SH-SY5Y (cell line): ENCODE measurements around the gene TASP1.

ENCODE experiments used
- GATA2 ChIP-seq: IDR thresholded peaks from 2 replicates; pipeline ENCODE4 v1.6.1; 2011; ENCODE audit warnings: mild to moderate bottlenecking, low read depth, low read length
- GATA3 ChIP-seq: IDR thresholded peaks from 2 replicates; pipeline ENCODE4 v1.6.1; 2011; ENCODE audit warnings: low read depth, mild to moderate bottlenecking, low read length, moderate library complexity

The TASP1 gene

DNA sequence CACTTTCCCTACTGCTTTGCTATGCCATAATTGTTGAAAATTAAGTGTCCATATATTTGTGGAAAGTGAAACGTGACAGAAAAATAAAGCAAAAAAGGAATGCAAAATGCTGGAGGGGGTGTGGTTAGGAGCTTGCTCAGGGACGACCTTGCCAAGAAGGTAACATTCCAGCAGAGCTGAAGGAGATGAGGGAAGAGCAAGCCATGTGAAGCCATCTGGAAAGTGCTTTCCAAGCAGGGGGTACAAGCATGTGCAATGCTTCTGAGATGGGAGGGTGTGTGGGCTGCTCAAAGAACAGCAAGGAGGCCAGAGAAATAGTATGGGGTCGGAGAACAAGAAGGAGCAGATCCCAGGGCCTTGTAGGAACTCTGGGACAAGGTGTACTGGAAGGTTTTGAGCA, 255.9 kb downstream of the TASP1 start:
- TF ChIP-seq GATA3 (no peak), GATA2 (no peak)

DNA sequence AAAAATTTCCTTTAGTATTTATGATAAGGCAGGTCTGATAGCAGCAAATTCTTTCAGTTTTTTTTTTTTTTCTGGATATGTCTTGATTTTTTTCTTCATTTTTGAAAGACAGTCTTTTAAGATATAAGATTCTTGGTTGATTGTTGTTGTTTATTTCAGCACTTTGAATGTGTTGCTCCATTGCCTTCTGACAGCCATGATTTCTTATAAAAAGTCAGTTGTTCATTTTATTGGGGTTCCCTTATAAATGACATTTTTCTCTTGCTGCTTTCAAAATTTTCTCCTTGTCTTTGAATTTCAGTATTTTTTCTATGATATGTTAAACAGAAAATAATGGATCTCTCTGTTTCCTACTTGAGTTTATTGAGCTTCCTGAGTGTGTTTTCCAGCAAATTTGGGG, 265.3 kb downstream of the TASP1 start:
- TF ChIP-seq GATA2: no peak
- TF ChIP-seq GATA3: no peak

DNA sequence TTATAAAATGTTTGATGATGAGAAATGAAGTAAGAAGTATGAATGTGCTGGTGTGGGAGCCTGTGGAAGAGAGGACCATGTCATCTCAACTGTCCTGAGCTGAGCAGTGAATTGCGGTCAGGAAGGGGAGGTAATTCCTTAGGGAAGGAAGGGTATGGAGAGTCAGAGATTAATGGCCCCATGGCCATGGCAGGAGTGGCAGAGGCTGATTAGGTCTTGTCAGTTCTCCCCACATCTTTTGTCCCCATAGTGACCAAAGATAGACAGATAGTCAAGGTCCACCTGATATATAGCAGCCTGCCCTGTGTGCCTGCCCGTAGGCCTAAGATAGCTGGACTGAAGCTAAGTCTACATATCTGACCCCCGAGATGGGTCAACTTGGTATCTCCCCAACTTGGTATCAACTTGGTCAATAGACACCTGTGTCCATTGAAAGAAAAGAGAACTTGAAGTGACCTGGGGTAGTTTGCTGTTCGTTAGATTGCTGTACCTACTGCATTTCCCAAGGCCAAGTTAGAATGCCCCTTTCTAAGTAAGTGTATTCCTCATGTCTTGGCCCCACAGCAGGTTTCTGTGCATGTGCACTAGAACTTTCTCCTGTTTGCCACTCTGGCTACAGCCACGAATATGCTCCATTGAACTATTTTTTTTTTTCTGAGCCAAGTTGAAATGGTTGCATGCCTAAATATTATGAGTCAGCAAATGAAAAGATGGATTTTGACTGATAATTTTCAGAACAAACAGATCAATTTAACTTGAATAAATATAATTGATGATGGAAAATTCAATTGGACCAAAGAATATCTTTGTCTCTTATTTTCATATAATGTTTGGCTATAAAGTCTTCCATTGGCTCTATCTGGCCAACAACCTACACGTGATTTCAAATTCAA, 274.2 kb downstream of the TASP1 start:
- TF ChIP-seq GATA2: no peak
- no peak for TF ChIP-seq GATA3

DNA sequence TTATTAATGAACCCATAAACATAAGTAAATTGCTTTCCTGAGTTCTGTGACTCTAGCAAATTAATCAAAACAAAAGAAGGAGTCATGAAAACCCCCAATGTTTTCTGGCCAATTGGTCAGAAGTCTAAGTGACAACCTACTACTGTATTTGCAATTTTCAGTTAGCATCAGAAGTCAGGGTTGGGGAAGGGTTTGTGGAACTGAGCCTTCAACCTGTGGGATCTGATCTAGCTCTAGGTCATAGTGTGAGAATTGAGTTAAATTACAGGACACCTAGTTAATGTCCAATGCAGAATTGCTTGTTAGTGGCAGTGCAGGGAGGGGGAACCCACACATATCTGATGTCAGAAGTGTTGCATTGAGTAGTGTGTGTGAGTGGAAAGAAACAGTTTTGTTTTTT, 275.3 kb downstream of the TASP1 start:
- TF ChIP-seq GATA2 (no peak), GATA3 (no peak)

DNA sequence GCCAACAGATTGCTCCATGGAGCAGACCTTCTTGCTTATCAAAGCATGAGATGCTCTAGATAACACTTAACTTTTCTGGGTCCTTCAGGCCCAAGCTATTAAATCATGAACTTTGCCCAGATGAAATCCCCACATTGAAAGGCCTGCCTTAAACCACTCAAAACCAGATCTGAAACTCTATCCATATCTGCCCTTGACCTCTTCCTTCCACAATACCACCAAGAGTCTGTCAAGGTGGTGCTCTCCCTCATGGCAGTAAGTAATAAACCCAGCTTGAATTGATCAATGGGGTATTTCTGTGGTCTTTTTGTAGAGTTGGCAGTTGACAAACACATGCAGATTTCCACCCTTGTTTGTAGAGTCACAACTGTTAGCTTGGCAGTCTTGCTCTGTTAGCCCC, 282.1 kb downstream of the TASP1 start:
- no peak for TF ChIP-seq GATA2
- no peak for TF ChIP-seq GATA3

DNA sequence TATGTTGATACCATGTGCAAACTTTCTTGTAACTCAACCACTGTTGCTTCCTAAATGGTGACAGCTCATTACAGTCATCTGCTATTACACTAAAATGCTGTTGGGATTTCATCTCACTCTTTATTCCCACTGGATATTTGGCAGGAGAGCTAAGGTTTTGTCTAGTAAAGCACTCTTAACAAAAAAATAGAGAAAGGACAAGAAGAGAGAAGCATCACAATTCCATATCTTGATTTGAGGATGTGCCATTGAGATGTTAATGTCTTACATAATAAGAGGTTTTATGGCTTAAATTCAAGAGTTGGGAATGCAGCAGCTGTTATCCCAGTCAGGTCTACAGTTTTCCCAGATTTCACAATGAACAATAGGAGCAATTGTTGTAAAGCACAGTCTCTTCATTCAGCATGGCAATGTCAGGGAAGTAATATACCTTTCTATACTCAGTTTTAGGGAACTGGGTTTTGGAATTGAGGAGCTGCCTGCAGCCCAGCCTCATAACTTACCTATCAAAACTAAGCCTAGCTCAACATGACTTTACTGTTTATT, 282.7 kb downstream of the TASP1 start:
- TF ChIP-seq GATA3 (no peak), GATA2 (no peak)

DNA sequence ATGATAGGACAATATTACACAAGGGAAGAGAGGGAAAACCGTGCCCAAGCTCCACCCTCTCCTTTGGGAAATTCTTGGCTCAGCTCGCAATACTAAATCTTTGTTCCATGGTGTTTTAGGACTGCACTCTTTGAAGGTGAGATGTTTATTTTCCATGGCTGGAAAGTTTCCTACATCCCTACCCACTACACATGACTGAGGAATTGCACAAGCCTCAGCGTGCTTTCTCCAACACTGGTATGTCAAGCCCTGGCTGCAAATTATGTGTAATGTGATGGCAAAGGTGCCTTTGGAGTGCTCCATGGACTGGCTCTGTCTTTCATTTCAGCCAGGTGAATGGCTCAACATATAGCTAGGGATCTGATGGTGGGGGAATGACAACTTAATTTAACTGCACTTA, 283.3 kb downstream of the TASP1 start:
- TF ChIP-seq GATA3: no peak
- TF ChIP-seq GATA2: no peak

DNA sequence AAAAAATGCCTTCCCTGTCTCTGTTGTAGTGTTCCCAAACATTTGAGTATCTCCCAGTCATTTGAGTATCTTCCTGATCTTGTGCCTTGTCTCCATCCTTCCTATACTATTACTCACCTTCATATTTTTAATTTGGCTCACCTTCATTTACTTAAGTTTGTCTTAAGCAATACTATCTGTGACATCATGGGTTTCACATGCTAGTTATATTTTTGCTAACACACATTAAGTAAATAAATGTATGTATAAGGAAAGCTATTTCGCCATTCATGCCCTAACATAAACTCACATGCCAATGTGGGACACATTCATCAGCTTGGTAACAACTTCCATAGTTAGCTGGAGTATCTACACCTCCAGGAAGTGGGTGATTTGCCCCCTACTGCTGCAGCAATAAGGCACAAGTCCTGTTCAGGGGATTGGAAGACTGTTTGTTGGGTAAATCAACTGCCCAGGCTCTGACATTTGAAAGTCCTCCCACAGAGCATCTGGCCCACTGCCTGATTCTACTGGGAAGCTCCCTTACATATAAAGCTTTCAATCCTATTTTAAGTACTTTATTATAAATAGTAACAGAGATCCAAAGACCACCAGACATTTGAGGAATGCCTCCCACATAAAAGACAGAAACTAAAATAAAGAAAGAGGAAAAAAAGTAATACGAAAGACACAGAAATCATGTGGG, 285.3 kb downstream of the TASP1 start:
- TF ChIP-seq GATA3 (no peak), GATA2 (no peak)

DNA sequence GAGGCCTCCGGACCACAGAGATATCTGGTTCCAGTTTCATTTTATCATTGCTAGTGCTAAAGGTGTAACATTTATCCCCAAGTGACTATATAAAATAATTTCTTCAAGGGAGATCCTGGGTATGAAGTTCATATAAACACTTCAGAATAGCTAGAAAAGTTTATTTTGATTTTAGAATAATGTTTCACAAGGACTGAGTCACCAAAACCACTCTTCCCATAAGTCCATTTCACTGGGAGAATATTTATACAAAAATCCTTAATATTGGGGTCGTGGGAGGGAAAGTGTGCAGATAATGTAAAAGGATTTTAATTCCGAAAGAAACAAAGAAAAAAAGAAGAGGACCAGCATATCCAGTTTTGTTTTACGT, 289.5 kb downstream of the TASP1 start:
- TF ChIP-seq GATA3: no peak
- no peak for TF ChIP-seq GATA2

DNA sequence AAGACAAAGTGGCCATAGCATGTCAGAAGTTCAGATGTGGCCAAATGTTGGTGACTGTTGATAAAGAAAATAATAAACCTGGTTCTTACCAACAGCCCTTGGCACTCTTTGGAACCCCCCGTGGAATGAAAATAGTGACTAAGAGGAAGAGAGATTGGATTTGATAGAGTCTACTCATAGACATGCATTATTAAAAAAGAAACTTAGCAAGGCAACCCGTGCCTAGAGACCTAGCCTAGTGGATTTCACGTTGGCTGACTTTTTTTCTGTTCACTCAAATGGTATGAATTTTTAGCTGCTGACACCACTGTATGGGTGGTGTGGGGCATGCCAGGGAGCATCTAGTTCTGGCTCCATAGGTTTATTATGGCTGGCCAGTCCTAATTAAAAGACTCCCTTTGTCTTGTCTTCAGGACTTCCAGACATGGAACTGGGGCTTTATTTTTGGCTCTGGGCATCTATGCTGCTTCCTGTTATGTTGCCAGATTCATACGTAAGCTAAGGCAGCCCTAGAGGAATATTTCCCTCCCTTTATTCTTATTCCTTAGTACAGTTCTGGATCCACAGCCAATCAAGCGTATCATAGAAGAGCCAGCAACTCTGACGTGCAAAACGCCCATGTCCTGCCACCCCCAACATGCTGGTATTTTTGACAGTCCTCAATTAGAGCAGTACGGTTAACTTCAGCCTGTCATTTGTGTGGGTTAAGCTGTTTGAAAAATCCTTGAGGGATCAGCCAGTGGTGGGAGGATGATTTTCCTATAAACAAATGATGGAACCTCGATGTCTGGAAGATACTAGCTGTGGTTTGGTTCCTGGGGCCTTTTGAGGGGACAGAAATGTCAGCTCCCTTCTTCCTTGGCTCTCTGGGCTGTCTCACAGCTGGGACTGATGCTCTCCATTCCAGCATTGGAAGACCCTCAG, 290.2 kb downstream of the TASP1 start:
- TF ChIP-seq GATA2 (no peak), GATA3 (no peak)

DNA sequence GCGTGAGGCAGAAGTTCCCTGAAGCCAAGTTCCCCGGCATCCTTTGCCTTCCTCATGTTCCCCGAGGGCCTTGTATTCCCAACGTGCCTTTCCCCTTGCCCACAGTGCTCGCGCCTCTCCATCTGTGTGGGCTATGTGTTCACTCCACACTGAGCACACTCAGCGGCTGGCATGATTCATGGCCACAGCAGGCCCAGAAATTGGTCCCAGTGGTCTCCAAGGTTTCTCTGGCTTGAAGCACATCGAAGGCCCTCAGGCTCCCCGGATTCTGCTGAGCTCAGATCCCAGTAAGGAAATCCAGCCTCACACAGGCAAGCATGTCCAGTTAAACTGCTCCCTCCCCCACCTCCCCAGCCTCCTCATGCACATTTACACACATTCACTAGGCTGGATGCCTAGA, 294.1 kb downstream of the TASP1 start:
- TF ChIP-seq GATA2 (no peak), GATA3 (no peak)

DNA sequence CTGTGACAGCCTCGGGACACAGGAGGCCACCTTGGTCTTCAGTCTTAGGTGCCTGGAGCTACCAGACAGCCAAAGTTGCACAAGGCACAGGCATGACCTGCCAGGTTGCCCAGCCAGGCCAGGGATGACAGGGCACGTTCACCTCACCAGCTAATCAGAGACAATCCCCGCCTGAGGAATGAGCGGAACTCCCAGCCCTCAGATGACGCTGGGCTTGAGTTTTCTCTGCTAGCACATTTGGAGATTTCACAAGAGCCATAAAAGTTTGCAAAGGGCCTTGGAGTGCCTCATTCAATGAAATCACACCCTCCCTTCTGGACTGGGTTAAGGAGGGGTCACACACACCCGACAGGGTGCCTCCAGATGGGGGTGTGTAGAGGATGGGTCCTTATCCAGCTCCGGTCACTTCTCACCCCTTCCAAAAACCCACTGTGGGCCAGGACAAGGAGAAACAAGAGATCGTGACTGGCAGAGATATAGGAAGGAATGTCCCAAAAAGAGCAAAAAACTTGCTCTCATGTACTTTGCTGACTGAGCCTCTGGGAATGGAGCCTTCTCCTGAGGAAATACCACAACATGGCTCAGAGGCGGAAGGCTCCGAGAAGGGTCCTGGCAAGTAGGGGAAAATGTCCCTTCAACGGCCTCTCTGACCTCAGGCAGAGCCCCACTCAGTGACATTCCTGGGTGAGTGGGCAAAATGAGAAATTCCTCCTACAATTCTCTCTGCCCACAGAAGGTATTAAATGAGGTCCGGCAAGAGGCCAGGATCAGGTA, 296.1 kb downstream of the TASP1 start:
- no peak for TF ChIP-seq GATA3
- TF ChIP-seq GATA2: no peak

DNA sequence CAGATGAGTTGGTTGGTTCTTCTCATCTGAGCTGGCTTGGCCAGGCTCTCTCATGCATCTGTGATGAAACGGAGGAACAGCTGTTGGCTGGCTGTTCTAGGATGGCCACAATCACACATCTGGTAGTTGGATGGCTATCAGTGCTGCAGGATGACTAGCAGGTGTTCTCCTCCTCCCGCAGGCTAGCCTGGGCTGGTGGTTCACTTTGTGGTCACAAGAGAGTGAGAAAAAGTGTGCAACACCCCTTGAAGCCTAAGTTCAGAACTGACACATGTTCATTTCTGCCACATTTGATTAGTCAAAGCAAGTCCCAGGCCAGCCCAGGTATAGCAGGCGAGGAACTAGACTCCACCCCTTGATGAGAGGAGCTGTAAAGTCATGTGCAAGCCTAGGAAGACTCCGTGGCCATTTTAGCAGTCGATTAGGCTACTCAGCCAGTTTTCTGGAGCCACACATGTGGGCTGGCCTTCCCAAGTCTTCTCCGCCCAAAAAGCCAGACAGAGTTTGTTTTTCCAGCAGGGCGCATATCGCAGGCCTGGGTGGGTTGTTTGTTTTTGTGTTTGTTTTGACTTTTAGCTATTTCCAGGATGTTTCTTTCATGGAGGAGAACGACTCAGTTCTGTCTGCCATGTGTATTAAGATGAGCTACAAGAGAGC, 296.9 kb downstream of the TASP1 start:
- TF ChIP-seq GATA2 (no peak), GATA3 (no peak)

DNA sequence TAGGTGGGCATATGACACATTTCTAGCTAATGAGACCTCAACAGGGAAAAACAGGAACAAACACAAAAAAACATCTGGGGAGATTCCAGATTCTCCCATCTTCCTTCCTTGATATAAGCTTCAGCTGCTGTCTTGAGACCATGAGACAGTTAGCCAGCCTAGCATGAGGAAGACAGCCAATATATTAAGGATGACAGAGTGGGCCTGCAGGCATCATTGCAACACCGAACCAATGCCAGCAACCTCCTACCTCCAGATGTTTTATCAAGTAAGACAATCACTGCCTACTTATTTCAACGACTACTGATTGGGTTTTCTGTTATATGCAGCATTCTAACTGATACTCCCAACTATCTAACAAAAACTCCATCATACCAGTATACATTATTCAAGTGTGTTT, 298.6 kb downstream of the TASP1 start:
- no peak for TF ChIP-seq GATA3
- TF ChIP-seq GATA2: no peak
